ES-I3 (cell line): ENCODE measurements around the gene NCBP1.
A peak's percentile ranks its signal among the peaks of the same experiment; 100 is the strongest.
"Not testable (repeated sequence)": the region's sequence is repeated elsewhere in the genome, so short reads cannot be mapped to it uniquely, and the experiment has no call there.

ENCODE experiments used
- H3K36me3 ChIP-seq: 2 replicates; pipeline ENCODE4 v1.6.1; 2013; ENCODE audit warnings: mild to moderate bottlenecking, low read length, control low read depth, moderate library complexity; ENCODE audit not compliant: insufficient read depth
- H3K4me1 ChIP-seq: 2 replicates; pipeline ENCODE4 v1.6.1; 2013; ENCODE audit warnings: mild to moderate bottlenecking, control low read depth, low read length; ENCODE audit not compliant: insufficient read depth
- H3K9ac ChIP-seq: 2 replicates; pipeline ENCODE4 v1.6.1; 2013; ENCODE audit warnings: low read depth, mild to moderate bottlenecking, low read length, moderate library complexity
- H3K9me3 ChIP-seq: 2 replicates; pipeline ENCODE4 v1.6.1; 2013; ENCODE audit warnings: mild to moderate bottlenecking, low read length, moderate library complexity; ENCODE audit not compliant: control insufficient read depth, insufficient read depth

The NCBP1 gene

GRCh38 chr9:97673922-97674321, 40.3 kb downstream of the NCBP1 start:
- Histone ChIP-seq H3K9me3 (no peaks in the 10 kb centered on the region), H3K4me1 (no peaks in the 10 kb centered on the region), H3K36me3 (peaks cover 45% of the 10 kb centered on the region), H3K9ac (no peak overlapping the region)

- peaks cover 35% of the 10 kb centered on the region for H3K36me3 ChIP-seq
- no peaks in the 10 kb centered on the region for H3K4me1 ChIP-seq
- H3K9me3 ChIP-seq = no peaks in the 10 kb centered on the region
- H3K9ac ChIP-seq = no peak overlapping the region
These were observed 42.0 kb downstream of the NCBP1 start for GRCh38 chr9:97675655-97676054.

DNA sequence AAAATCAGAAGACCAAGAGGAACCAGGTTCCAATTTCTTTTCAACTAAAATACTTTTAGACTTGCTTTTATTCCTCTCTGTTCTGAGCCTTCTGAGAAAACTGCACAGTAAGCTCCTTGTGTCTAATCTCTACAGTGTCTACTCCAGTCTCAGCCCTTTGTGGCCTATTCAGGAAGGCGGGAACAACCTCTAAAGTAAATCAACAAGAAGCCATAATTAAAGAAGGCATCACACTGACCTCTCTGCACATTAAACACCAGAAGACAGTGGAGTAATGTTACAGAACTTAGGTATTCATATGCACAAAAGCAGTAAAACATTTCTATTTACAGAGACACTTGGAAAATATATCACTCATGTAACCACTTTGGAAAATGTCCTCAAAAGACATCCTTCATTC, 48.6 kb downstream of the NCBP1 start:
- H3K9ac ChIP-seq = no peak overlapping the region
- no peaks in the 10 kb centered on the region for H3K4me1 ChIP-seq
- H3K36me3 ChIP-seq = 0 out of 2 replicates have a peak, but pooled peaks cover 4% of the 10 kb centered on the region
- no peaks in the 10 kb centered on the region for H3K9me3 ChIP-seq

DNA sequence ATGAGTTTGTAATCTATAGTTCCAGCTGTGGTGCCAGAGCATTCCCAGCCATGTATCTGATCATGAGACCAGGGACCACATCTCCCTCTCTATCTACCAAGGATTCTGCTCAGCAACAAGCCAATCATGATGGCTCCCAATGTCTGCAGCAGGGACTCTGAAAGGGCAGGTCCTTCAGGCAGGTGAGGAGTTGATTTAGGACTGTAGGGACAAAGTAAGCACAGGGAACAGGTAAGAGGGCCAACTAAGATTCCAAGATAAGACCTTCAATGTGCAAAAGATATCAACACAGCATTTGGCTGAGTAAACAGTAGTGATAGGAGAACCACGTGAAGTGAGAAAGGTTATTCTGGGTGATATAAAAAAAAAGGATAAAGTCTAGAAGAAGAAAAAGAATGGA, 55.0 kb downstream of the NCBP1 start:
- no peaks in the 10 kb centered on the region for H3K4me1 ChIP-seq
- peaks cover 4% of the 10 kb centered on the region; the same call in 1 of the 2 replicates for H3K36me3 ChIP-seq

DNA sequence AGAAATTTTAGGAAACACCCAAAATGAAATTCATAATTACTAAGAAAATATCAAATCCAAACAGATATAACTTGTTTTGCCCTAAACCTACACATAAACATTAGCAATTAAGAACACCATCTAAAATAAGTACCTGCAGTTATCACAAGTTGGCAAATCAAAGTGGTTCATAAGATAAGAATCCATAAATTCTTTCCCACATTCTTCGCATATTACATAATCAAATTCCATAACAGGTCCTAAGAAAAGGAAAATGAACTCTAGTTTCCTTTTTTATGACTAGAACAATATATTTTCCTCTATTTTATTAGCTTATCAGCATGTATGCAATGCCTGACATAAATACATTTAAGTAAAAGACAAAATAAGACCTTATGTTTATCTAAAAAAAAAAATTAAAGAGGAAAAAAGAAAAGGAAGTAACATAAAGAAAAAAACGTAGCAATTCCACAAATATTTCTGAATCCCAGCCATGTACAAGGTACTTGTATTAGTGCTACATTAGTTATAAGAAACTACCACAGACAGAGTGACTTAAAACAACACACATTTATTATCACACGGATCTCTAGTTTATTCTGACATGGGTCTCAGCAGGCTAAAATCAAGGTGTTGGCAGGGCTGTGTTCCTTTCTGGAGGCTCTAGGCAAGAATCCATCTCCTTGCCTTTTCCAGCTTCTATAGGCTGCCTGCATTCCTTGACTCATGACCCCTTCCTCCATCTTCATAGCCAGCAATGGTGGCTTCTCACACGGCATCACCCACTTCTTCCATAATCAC, 56.0 kb downstream of the NCBP1 start:
- Histone ChIP-seq H3K4me1 (no peaks in the 10 kb centered on the region), H3K9me3 (no peaks in the 10 kb centered on the region), H3K9ac (no peak overlapping the region), H3K36me3 (no peaks in the 10 kb centered on the region; the same call in 1 of the 2 replicates)

More for the DNA sequence above, 55.0 kb downstream of the NCBP1 start:
- Histone ChIP-seq H3K9me3 (no peaks in the 10 kb centered on the region), H3K9ac (no peak overlapping the region)

- no peaks in the 10 kb centered on the region for H3K9me3 ChIP-seq
- H3K36me3 ChIP-seq = no peaks in the 10 kb centered on the region
- peaks cover 9% of the 10 kb centered on the region; the same call in 1 of the 2 replicates for H3K4me1 ChIP-seq
- H3K9ac ChIP-seq = no peak overlapping the region
These were observed 61.1 kb downstream of the NCBP1 start for GRCh38 chr9:97694769-97695168.

DNA sequence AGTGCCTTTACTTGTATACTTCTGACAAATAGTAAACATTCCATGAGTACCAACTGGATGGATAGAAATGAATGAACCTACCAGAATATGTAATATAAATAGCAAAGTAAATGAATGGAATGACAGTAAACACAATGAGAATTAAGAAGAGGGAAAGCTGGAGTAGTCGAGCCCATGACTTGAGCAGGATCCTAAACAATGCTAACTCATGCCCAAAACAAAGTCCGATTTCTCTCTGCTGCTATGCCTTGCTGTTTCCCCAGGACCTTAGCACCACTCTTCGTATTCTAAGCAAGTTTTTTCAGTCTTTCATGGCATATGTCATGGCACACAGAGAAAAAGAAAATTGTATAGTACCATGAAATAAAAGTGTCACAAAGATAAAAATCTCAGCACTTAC, 61.8 kb downstream of the NCBP1 start:
- no peaks in the 10 kb centered on the region for H3K9me3 ChIP-seq
- H3K36me3 ChIP-seq = no peaks in the 10 kb centered on the region
- peaks cover 9% of the 10 kb centered on the region; the same call in 1 of the 2 replicates for H3K4me1 ChIP-seq
- H3K9ac ChIP-seq = no peak overlapping the region

DNA sequence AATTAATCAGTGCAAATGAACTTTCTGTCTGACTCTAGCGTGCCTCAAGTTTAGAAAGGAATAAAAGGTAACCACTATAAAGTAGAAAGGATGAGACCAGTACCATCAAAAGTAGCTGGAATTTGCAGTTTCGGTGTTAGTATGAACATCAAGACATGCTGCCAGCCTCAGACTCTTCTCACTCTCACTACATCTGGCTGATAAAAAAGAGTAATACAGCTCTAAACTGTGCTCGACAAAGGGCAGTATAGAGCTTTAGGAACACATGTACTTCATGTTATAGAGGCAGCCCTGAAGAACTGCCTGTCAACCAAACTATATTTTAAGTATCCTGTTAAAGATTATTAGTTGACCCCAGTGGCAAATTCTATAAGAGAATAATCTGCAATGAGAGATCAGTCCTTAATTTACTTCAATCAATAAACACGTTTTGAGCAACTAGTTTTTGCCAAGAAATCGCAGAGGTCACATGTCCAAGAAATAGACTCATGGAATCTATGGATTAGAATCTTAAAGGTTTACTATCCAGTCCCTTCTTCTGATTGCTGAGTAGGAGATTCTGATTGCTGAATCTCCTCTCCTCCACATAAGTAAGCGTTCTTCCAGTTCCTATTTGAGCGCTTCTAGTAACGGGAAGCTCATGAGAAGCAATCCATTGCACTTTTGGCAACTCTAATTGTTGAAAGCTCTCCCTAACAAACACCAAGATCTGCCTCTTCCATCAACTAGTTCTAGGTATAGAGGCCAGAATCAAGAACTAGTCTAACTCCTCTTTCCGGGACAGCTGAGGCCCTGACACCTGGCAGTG, 62.6 kb downstream of the NCBP1 start:
- Histone ChIP-seq H3K9me3 (no peaks in the 10 kb centered on the region), H3K4me1 (peaks cover 11% of the 10 kb centered on the region; the same call in 1 of the 2 replicates), H3K36me3 (no peaks in the 10 kb centered on the region), H3K9ac (peak overlapping the region; percentile 95)

DNA sequence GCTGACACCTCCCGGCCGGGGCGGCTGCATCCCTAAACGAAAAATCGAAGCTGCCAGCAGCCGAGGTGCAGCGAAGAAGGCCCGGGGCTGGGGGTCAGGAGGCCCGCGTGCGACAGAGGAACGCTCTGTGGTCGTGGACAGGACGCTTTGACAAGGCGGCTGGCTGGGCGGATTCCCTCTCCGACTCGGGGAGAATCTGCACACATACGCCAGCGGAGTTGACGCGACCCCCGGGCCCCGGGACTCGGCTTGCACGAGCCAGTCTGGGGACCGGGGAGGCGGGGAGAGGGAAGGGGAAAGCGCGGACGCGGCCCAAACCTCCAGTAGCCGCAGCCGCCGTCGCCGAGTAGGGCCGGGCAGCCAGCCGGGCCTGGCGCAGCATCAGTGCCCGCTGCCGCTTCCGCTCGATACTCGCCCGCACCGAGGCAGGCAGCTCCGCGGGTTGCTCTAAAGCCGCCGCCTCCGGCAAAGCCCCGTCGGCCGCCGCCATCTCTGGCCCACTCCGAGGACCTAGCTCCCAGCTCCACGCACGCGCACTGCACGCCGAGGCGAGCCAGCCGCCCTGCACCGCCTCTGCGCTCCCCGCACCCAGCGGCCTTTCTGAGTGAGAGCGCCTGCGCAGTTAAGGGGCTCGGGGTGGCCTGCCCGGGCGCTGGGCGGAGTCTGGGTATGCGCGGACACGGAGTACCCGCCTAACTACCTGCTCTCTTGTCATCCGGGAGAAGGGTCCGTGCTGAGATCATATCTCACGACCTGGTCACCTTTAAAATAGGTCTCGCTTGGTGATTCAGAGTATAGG, 63.4 kb downstream of the NCBP1 start, which contains the start of gene XPA:
XPA (minus strand) TSS at position 538 of the 799 bp plus-strand sequence; CDS start at position 490, 48 bp downstream.
- Histone ChIP-seq H3K9ac (peak within 1 kb of the TSS; percentile 95), H3K36me3 (no peaks in the 10 kb centered on the region), H3K4me1 (peaks cover 13% of the 10 kb centered on the region; the same call in 1 of the 2 replicates), H3K9me3 (no peaks in the 10 kb centered on the region)

- peak overlapping the region; percentile 95 for H3K9ac ChIP-seq
- no peaks in the 10 kb centered on the region for H3K9me3 ChIP-seq
- H3K36me3 ChIP-seq = no peaks in the 10 kb centered on the region
- H3K4me1 ChIP-seq = peaks cover 13% of the 10 kb centered on the region; the same call in 1 of the 2 replicates
These were observed 64.2 kb downstream of the NCBP1 start for GRCh38 chr9:97697837-97698236.

DNA sequence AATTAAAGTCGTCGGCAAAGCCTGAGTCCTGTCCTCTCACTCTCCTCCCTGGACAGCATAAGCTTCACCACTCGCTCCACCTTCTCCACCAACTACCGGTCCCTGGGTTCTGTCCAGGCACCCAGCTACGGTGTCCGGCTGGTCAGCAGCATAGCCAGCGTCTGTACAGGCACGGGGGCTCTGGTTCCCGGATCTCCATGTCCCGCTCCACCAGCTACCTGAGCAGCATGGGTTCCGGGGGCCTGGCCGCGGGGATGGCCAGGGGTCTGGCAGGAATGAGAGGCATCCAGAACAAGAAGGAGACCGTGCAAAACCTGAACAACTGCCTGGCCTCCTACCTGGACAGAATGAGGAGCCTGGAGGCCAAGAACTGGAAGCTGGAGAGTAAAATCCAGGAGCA, 65.2 kb downstream of the NCBP1 start:
- Histone ChIP-seq H3K4me1 (peaks cover 17% of the 10 kb centered on the region; the same call in 1 of the 2 replicates), H3K36me3 (no peaks in the 10 kb centered on the region), H3K9ac (no peak overlapping the region), H3K9me3 (no peaks in the 10 kb centered on the region)

DNA sequence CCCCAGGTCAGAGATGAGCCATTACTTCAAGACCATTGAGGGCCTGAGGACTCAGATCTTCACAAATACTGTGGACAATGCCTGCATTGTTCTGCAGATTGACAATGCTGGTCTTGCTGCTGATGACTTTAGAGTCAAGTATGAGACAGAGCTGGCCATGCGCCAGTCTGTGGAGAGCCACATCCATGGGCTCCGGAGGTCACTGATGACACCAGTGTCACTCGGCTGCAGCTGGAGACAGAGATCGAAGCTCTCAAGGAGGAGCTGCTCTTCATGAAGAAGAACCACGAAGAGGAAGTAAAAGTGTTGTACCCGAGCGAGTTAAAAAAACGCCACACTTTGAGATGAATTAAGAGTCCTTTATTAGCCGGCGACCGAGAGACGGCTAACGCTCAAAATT, 65.7 kb downstream of the NCBP1 start:
- H3K36me3 ChIP-seq, H3K9me3 ChIP-seq, H3K9ac ChIP-seq: not testable (repeated sequence)
- H3K4me1 ChIP-seq = peaks cover 19% of the 10 kb centered on the region; the same call in 1 of the 2 replicates

GRCh38 chr9:97699824-97700223, 66.2 kb downstream of the NCBP1 start:
- H3K9me3 ChIP-seq, H3K9ac ChIP-seq, H3K36me3 ChIP-seq: not testable (repeated sequence)
- peaks cover 19% of the 10 kb centered on the region; the same call in 1 of the 2 replicates for H3K4me1 ChIP-seq
